Measurements from ENCODE around the gene THAP9.
"Not testable (repeated sequence)": the region's sequence is repeated elsewhere in the genome, so short reads cannot be mapped to it uniquely, and the experiment has no call there.

THAP9 gene

DNA sequence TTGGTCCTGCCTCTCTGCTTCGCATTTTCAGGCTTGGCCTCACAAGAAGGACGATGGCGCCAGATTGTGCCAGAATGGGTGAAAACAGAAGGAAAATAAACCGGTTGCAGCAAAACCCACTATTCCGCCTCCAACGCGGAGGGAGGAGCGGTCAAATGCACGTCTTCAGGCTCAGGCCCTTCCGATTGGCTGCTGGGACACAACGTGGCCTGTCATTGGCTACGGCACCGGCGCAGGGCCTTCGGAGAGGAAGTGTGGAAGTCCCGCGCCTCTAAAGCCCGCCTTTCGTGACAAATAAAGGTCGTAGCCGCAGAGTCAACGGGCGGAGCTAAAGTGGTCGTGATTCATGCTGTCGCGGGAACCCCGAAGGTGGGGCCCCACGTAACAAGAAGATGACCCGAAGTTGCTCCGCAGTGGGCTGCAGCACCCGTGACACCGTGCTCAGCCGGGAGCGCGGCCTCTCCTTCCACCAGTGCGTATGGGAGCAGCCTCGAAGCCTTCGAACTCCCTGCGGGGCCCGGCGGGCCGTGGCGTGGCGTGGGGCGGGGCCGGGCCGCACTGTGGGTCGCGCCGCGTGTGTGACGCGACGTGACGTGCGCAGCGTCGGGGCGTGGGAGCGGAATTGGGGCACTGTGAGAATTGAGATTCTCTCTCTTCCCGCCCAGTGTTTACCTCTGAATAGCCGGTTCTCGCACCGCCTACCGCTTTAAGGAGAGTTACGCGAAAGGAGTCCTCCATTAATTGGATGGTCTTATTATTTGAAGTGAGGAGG, at the start of gene THAP9:
THAP9 (plus strand) TSS at position 325 of the 772 bp plus-strand sequence; CDS start at position 393, 68 bp downstream.
- TF ChIP-seq, protein P1, sequence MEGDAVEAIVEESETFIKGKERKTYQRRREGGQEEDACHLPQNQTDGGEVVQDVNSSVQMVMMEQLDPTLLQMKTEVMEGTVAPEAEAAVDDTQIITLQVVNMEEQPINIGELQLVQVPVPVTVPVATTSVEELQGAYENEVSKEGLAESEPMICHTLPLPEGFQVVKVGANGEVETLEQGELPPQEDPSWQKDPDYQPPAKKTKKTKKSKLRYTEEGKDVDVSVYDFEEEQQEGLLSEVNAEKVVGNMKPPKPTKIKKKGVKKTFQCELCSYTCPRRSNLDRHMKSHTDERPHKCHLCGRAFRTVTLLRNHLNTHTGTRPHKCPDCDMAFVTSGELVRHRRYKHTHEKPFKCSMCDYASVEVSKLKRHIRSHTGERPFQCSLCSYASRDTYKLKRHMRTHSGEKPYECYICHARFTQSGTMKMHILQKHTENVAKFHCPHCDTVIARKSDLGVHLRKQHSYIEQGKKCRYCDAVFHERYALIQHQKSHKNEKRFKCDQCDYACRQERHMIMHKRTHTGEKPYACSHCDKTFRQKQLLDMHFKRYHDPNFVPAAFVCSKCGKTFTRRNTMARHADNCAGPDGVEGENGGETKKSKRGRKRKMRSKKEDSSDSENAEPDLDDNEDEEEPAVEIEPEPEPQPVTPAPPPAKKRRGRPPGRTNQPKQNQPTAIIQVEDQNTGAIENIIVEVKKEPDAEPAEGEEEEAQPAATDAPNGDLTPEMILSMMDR (IDR thresholded peaks at IDR 0.05; ENCODE audit: low read depth, low read length), result no peak
- Histone ChIP-seq H3K27ac (peak within 1 kb of the TSS; percentile 94), H3K4me3 (ENCODE audit: low read depth, low read length) (peak within 1 kb of the TSS; percentile 100), H3K9me3 (ENCODE audit: severe bottlenecking) (no peaks in the 10 kb centered on the region), H3K27me3 (ENCODE audit: insufficient read depth, low read depth, severe bottlenecking) (no peaks in the 10 kb centered on the region), H3K36me3 (peaks cover 45% of the 10 kb centered on the region)
- DNase-seq, result peak; percentile 98

GRCh38 chr4:82851318-82851717, 49.2 kb upstream of the THAP9 start:
- H3K27ac ChIP-seq, result no peak overlapping the region
- H3K4me3 ChIP-seq (ENCODE audit: low read depth, low read length), result no peak overlapping the region
- H3K27me3 ChIP-seq (ENCODE audit: insufficient read depth, low read depth, severe bottlenecking), result no peaks in the 10 kb centered on the region
- no peak for DNase-seq
- H3K36me3 ChIP-seq, result peaks cover 85% of the 10 kb centered on the region
- no peaks in the 10 kb centered on the region for H3K9me3 ChIP-seq (ENCODE audit: severe bottlenecking)
- TF ChIP-seq, protein P1 (IDR thresholded peaks at IDR 0.05; ENCODE audit: low read depth, low read length), result no peak

DNA sequence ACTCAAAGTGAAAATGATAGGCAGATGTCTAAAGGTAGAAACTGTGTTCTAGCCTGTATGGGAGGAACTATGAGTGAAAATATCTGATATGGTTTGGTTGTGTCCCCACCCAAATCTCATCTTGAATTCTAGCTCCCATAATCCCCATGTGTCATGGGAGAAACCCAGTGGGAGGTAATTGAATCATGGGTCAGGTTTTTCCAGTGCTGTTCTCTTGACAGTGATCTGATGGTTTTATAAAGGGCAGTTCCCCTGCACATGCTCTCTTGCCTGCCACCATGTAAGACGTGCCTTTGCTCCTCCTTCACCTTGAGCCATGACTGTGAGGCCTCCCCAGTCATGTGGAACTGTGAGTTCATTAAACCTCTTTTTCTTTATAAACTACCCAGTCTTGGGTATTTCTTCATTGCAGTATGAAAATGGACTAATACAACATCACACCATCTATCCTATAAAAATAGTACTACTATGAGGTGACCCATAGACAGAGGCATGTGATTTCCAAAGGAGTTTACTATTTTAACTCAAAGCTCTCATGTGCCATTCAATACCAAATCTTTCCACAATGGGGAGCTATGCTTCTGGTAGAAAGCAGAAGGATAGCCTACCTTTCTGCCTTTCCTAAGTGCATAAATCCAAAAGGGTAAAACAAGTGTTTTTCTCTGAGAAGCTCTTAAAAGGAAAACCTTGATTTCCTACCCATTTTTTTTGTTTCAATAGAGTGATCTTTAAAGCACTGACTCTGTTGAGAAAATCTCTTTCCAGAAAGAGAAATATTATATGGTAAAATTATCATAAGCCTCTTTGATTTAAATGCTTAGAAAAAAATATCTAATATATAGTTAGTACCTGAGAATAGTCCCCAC, 48.4 kb upstream of the THAP9 start:
- TF ChIP-seq, protein P1 (IDR thresholded peaks at IDR 0.05; ENCODE audit: low read depth, low read length), result peak; percentile 61
- Histone ChIP-seq H3K27me3 (ENCODE audit: insufficient read depth, low read depth, severe bottlenecking) (no peaks in the 10 kb centered on the region), H3K9me3 (ENCODE audit: severe bottlenecking) (no peaks in the 10 kb centered on the region), H3K27ac (no peak overlapping the region), H3K4me3 (ENCODE audit: low read depth, low read length) (no peak overlapping the region), H3K36me3 (peaks cover 88% of the 10 kb centered on the region)
- no peak for DNase-seq

- Histone ChIP-seq H3K27me3 (ENCODE audit: insufficient read depth, low read depth, severe bottlenecking) (no peaks in the 10 kb centered on the region), H3K4me3 (ENCODE audit: low read depth, low read length) (no peak overlapping the region), H3K36me3 (peaks cover 84% of the 10 kb centered on the region), H3K27ac (no peak overlapping the region), H3K9me3 (ENCODE audit: severe bottlenecking) (no peaks in the 10 kb centered on the region)
- TF ChIP-seq, protein P1 (IDR thresholded peaks at IDR 0.05; ENCODE audit: low read depth, low read length), result peak; percentile 28; the same call in 1 of the 2 replicates
- peak; percentile 25 for DNase-seq
These were observed 47.7 kb upstream of the THAP9 start for GRCh38 chr4:82852751-82853285.

- H3K4me3 ChIP-seq (ENCODE audit: low read depth, low read length); H3K27ac ChIP-seq; H3K27me3 ChIP-seq (ENCODE audit: insufficient read depth, low read depth, severe bottlenecking); DNase-seq; H3K9me3 ChIP-seq (ENCODE audit: severe bottlenecking): not testable (repeated sequence)
- H3K36me3 ChIP-seq, result peaks cover 49% of the 10 kb centered on the region
These were observed 40.0 kb upstream of the THAP9 start for GRCh38 chr4:82860487-82860886.

DNA sequence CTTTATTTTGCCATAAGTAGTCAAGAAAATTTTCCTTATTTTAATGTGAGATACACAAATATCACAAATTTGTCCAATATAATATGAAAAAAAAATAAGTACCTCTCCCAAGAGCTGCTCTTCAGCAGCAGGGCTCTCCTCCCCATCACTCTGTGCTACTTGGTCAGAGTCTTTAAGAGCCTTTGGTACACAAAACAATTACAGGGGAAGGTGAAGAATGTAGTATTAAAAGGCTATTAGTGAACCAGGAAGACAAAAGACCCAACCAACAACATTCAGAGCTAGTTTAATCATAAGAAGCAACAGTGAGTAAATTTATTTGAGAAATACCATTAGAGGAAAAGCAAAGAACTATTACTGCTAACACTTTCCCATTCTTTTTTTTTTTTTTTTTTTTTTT, 39.0 kb upstream of the THAP9 start:
- H3K9me3 ChIP-seq (ENCODE audit: severe bottlenecking), result no peaks in the 10 kb centered on the region
- no peak overlapping the region for H3K27ac ChIP-seq
- no peak for DNase-seq
- no peak overlapping the region for H3K4me3 ChIP-seq (ENCODE audit: low read depth, low read length)
- TF ChIP-seq, protein P1 (IDR thresholded peaks at IDR 0.05; ENCODE audit: low read depth, low read length), result no peak
- peaks cover 45% of the 10 kb centered on the region for H3K36me3 ChIP-seq
- H3K27me3 ChIP-seq (ENCODE audit: insufficient read depth, low read depth, severe bottlenecking), result no peaks in the 10 kb centered on the region
